HG03342 (cell line): ENCODE measurements around the gene PRPH.
"Not testable (repeated sequence)": the region's sequence is repeated elsewhere in the genome, so short reads cannot be mapped to it uniquely, and the experiment has no call there.

ENCODE experiments used
- ATAC-seq: cut with Tn5 transposase; IDR thresholded peaks from one replicate; pipeline ENCODE4 v1.9.1; 2021; ENCODE audit warnings: mild to moderate bottlenecking, moderate library complexity; ENCODE audit not compliant: unreplicated experiment

PRPH gene

DNA sequence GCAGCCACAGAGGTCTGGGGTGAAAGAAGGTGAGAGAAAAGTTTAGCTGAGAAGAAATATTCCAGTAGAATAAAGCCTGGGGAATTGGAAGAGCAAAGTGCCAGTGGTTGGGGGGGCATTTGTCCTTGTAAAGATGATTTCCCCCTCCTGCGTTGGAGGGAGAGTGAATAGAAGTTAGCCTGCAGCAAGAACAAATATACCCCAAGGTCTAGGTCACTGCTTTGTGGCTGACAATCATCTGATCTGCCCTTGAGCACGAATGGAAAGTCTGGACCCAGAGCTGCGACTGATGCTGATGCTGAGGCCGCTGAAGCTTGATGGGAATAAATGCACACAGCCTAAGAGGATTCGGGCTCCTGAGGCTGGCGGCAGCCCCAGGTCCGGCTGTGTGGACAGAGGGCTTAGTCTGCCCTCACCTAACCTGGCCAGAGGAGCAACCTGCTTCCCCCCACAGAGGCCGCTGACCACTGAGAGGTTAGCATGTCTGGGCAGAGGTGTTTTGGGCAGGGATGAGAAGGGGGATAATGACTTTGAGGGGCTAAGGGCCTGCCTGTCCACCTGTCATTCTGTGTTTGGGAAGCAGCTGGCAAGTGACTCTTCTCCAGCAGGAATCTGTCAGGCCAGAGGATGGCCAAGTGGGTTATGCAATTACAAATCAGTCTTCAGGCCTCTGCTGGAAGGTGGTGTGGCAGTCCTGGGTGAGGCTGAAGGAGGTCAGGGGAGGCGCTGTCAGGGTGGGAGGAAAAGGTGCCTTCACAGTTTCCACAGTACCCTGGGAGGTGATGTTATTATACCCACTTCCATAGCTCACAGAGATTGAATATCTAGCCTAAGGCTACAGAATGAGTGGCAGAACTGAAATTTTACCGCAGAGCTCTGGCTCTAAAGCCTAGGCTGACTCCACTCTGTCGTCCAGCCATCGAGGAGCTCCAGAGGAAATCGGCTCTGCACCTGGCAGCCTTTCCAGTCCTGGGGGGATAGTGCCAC, 18.4 kb upstream of the PRPH start:
- no peak for ATAC-seq

DNA sequence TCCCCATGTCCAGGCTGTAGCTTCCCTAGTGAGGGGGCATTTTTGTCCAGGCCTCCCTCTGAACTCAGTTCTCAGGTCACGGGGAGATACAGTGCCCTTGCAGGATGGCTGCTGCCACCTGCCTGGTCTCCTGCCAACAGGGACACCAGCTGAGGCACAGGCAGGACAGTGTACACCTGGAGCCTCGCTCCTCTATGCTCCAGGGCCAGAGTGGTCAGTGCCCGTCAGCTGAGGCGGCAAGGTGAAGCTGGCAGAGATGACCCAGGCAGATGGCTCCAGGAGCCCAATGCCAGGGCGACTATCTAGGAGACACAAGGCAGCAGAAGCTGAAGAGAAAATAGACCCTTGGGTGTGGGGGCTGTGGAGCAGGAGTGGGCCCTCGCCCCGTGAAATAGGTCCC, 17.5 kb upstream of the PRPH start:
- no peak for ATAC-seq

DNA sequence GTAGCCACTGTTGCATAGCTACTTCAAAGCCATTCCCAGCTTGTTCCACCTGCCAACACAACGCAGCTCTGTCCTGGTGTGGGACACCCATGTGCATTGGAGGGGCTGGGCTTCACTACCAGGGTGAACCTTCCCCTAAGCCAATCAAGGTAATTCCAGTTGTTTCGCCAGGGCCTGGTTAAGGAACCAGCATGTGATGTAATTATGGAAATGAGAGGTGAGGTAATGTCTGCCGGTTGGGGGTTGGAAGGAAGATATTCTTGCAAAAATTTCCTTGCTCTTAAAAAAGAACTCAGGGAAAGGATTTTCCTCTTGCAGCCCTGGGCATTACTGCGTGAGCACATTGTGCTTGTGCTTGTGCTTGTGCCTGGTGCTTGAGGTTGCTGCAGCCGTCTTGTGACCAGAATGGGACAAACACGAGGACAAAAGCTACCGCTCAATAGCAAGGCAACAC, 15.2 kb upstream of the PRPH start:
- ATAC-seq, result no peak

DNA sequence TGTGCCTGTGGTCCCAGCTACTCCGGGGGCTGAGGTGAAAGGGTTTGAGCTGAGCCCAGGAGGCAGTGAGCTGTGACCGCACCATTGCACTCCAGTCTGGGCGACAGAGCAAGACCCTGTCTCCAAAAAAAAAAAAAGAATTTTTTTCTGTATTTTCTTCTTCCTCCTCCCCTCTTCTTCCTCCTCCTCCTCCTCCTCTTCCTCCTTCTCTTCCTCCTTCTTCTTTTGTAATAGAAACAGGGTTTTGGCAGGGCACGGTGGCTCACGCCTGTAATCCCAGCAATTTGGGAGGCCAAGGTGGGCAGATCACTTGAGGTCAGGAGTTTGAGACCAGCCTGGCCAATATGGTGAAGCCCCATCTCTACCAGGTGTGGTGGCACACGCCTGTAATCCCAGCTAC, 14.4 kb upstream of the PRPH start:
- ATAC-seq, result not testable (repeated sequence)

DNA sequence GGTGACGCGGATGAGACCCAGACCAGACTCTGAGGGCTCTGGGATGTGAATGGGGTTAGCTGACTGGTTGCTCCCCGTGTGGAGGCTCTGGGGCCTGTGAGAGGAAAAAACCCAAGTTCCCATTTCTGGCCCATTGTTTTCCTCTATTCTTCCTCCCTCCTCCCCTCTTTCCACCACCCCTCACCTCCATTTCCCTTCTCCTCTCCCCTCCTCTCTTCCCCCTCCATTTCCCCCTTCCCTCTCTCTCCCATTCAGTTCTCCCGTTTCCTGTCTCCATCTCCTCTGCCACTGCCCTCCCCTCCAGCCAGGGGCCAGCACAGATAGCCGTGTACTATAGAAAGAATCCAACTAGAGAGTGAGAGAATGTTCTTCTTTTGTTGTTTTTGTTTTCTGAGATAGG, 12.6 kb upstream of the PRPH start:
- no peak for ATAC-seq

DNA sequence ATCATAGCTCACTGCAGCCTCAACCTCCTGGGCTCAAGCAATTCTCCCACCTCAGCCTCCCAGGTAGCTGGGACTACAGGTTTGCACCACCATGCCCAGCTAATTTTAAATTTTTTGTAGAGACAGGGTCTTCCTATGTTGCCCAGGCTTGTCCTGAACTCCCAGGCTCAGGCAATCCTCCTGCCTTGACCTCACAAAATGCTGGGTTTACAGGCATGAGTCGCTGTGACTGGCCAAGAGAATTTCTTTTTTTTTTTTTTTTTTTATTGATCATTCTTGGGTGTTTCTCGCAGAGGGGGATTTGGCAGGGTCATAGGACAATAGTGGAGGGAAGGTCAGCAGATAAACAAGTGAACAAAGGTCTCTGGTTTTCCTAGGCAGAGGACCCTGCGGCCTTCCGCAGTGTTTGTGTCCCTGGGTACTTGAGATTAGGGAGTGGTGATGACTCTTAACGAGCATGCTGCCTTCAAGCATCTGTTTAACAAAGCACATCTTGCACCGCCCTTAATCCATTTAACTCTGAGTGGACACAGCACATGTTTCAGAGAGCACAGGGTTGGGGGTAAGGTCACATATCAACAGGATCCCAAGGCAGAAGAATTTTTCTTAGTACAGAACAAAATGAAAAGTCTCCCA, 12.1 kb upstream of the PRPH start:
- not testable (repeated sequence) for ATAC-seq

DNA sequence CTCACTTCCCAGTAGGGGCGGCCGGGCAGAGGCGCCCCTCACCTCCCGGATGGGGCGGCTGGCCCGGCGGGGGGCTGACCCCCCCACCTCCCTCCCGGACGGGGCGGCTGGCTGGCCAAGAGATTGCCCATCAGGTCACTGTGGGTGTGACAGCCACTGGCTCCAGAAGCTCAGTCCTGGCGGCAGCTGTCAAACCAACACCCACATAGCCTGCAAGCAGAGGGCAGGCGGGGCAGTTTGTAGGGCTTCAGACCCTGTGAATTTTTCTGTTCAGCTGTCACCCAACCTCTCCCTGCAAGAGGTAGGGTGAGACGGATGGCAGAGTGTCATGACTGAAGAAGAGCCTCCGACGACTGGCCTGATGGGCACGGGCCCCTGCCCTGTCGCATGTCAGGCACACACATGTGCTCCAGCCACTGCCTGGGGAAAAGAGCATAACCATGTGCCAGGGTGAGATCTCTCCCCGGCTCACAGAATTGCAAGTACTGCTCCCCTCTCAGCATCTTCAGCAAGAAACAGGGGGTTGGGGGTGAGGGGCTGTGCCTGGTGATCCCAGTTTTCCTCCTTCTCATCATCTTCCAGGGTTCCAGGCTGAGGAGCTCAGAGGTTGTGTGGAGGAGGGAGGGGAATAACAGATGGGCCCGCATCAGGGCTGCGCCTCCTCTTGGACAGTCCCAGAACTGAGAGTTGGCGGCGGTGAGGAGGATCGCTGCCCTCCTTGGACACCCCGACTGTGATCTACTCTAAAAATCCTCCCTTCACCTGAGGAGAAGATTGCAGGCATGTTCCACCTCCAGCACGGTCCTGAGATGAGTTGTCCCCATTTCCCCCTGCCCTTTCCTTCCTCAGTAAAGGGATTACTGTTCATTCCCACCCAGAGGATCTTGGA, 11.2 kb upstream of the PRPH start:
- no peak for ATAC-seq

DNA sequence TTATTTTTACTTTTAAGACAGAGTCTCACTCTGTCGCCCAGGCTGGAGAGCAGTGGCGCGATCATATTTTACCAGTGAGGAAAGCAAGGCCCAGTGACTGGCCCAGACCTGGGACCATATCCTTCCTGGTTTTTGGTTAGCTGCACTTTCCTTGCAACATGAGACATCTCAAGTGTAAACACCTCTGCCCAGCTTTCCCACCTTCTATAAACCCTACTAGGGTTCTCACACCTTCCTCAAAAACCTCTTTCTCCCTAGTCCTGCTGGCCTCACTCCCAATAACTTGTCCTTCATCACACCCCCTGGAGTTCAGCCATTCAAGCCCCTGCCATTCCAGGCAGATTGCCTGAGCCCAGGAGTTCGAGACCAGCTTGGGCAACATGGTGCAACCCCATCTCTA, 10.3 kb upstream of the PRPH start:
- no peak for ATAC-seq

DNA sequence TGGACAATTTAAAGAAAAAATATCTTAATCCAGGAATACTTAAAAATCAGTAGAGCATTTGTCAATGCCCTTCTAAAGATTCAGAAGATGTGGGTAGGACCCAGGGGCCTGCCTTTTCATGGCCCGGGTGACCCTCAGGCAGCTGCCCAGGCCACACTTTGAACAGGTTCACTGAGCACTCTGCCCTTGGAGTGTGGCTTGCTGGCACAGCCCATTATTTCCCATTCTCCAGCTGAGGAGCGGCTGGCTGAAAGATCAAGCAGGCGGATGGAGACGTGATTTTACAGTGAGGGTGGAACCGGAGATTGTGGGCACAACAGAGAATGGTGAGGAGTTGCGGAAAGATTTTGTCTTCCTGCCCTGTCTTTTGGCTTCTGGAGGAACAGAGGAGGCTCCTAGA, 7.1 kb upstream of the PRPH start:
- ATAC-seq, result no peak

DNA sequence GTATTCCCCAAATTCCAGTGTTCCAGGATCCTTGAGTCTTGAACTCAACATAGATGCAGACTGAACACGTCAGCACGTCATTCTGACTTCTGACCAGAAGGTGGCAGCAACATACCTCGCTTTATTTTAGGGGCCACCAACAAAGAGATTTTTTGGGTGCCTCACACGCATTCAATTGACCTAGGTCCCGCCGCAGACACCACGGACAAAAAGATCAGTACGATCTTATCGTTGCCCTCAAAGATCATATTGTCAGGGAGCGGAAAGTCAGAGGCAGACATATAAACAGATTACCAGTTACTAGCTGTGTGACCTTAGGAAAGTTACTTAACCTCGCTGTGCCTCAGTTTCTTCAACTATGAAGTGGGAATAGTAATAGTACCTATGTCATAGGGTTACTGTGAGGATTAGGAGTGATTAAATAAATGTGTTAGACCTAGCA, 6.5 kb upstream of the PRPH start:
- ATAC-seq, result no peak

DNA sequence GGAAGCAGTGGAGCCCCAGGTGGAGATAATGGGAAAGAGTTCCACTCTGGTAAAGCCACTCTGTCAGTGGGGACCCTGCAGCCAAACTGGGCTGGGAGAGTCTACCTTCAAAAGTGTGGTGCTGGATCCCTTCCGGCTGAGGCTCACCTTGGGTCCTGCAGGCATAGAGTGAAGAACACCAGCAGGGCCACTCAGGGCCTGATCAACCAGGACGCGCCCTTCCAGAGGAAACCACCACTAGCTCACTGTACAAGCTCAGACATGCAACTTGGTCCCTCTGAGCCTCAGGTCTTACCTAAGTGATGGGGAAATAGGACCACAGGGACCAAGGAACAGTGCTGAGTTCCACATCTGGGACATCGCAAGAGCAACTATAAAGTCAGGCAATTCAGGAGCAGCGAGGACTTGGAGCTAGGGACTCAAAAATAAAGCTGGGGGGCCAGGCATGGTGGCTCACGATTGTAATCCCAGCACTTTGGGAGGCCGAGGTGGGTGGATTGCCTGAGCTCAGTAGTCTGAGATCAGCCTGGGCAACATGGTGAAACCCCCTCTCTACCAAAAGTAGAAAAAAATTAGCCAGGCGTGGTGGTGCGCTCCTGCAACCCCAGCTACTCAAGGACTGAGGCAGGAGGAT, 5.9 kb upstream of the PRPH start:
- ATAC-seq, result no peak

DNA sequence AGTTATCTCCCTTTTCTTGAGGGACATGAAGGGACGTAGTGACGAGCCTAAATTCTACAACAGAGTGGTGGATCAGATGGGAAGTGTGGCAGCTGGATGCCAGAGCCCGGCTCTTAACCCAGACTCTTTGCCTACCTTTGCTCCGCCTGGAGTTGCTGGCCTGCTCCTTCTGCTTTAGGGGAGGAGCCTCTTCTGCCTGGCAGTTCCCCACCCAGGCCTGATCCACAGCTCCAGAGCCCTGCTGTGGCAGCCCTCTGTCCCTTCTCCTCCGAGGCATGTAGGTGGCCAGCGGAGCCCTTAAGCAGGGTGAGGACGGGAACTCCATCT, 2.3 kb upstream of the PRPH start:
- ATAC-seq, result no peak

DNA sequence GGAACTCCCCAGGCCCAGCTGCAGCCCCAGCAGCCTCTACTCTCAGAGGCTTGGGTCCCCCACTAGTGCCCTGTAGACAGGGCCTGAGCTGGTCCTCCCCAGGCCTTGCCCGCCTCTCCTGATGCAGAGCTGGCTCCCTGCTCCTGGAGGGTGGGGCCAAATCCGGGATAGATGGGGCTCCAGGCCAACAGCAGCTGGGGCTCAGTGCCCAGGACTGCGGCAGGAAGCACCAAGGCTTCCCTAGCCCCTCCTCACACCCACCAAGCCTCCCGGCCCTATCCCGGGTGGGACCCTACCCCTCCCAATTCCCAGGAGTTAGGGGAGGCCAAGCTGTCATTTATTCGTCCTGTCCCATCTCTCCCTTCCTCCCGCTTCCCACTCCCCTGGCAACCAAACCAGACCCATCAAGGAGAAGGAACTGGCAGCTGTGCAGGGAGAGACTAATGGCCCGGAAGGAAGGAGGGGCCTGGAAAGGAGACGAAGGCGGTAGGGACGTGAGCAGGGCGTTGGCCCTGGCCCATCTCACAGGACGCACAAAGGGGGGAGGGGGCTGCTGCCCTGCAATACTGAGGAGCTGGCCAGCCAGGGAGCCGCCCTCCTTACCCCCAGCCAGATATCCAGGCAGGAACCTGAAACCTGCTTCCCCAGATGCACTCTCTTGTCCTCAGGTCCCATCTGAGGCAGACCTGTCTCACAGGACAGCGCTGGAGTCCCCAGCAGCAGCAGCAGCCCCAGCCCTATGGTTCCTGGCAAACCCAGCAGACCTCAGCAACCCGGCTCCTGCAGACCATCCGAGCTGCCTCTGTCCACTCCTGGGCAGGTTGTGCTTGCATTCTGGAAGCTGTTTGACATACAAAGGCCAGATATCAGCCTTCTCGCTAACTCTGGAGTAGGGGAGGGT, 1.6 kb upstream of the PRPH start:
- no peak for ATAC-seq

DNA sequence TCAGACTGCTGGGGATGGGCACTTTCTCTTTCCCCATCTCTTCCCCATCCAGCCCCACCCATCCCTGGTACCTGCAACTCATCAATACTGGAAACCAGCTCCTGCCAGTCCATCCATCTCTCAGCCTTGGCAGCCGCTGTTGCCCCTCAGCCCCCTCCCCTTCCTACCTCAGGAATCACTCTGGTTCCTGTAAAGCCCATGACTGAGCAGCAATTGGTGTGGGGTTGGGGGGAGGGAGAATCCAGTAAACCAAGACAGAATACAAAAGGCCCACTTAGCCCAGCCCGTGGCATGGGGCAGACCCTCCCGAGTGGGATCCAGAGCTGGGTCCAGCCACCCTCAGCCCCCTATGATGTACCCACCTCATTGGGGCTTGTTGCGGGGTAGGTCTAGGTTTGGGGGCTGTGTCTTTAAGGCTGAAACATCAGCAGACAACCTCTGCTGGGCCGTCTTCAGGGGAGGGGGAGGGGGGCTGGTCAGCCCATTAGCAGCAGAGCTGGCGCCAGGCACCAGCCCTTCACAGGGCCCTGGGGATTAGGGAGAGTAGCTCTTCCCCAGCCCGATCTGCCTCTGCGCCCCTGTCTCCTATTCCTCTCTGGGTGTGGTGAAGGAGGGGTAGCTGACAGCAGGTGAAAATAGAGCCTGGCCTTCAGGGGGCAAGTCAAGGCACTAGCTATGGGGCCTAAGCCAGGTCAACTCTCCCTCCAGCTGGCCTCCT, 702 bp upstream of the PRPH start:
- no peak for ATAC-seq

DNA sequence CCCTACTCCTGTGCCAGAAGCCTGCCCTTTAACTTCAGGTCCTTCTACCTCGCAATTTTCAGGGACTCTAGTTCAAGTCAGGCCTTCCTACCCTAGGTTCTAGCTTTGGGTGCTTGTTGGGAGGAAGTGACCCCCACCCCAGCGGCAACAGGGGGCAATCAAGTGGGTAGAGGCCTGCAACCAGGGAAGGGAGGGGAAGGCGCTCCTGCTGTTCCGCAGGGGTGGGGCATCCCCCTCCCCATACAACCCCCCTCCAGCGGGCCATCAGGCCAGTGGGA, 204 bp upstream of the PRPH start:
- no peak for ATAC-seq

DNA sequence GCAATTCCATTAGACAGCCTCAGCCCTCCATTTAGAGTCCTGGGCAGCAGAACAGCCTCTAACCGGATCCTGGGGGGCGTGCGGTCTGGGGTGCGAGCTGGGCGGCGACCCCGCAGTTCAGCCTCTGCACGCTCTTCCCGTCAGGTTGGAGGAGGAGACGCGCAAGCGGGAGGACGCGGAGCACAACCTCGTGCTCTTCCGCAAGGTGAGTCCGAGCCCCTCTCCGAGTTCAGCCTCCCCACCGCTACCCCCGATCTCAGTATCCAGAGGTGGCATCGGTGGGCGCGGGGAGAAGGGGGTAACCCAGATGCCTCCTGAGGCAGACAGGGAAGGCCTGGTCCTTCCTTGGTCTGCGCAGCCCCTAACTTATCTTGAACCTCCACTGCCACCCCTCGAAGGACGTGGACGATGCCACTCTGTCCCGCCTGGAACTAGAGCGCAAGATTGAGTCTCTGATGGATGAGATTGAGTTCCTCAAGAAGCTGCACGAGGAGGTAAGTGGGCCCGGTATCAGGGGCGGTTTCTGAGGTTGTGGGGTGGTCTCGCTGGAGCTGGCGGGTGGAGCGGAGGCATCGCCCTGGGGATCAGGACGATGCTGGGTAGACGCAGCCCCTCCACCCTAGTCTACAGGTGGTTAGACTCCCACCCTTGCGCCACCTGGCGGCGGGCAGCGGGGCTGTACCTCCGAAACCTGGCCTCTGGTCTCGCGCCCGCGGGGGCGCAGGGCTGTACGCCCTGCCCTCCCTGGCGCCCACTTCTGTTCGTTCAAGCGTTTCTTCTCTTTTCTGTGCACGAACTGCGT, 1.3 kb downstream of the PRPH start:
- ATAC-seq, result no peak

DNA sequence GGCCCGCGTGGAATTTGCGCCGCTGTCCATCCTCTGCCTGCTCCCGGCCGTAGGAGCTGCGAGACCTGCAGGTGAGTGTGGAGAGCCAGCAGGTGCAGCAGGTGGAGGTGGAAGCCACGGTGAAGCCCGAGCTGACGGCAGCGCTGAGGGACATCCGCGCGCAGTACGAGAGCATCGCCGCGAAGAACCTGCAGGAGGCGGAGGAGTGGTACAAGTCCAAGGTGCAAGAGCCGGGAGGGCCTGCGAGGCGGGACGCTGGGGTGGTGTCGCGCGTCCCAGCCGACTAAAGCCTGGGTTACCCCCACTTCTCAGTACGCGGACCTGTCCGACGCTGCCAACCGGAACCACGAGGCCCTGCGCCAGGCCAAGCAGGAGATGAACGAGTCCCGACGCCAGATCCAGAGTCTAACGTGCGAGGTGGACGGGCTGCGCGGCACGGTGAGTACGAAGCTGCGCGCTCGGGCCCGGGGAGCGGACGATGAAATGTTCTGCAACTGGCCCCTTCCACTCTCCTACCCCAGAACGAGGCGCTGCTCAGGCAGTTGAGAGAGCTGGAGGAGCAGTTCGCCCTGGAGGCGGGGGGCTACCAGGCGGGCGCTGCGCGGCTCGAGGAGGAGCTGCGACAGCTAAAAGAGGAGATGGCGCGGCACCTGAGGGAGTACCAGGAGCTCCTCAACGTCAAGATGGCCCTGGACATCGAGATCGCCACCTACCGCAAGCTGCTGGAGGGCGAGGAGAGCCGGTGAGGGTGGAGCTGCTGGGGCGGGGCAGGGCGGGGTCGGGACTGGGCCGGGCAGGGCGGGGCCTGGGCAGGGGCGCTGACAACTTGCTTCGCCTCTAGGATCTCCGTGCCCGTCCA, 2.1 kb downstream of the PRPH start:
- no peak for ATAC-seq

DNA sequence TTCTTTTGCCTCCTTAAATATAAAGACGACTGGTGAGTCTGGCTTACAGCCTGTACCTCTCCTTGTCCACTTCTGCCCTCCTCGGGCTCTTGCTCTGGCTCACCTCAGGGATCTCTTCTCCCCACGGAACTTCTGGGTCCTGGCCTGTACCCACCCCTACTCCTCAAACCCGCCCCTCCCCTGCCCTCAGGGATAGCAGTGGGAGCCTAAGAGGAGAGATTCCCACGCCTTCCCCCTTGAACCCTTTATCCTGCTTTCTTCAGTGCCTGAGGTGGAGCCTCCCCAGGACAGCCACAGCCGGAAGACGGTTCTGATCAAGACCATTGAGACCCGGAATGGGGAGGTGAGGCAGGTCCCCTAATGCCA, 2.7 kb downstream of the PRPH start:
- no peak for ATAC-seq
